Skeletal muscle tissue (tissue), 4 donors: Measurements from ENCODE around the gene NANS. TPM values are rescaled to one million over a fixed set of nuclear protein-coding genes. Genes with fewer than 3 reads are reported as not detected.
"Not testable (repeated sequence)": the region's sequence is repeated elsewhere in the genome, so short reads cannot be mapped to it uniquely, and the experiment has no call there.

ENCODE experiments used
- H3K27ac ChIP-seq: one replicate; pipeline ENCODE4 v1.7.0; 2013; ENCODE audit warnings: mild to moderate bottlenecking, low read depth, low read length, inconsistent platforms
- H3K27me3 ChIP-seq, 3 donors: one replicate each; pipeline ENCODE4 v1.7.0; 2013; ENCODE audit warnings: low read length in 3 of 3; ENCODE audit not compliant: control insufficient read depth in 3 of 3, insufficient read depth in 3 of 3
- H3K36me3 ChIP-seq, 3 donors: one replicate each; pipeline ENCODE4 v1.7.0; 2013; ENCODE audit warnings: low read length in 3 of 3; ENCODE audit not compliant: control insufficient read depth in 3 of 3, insufficient read depth in 3 of 3
- H3K4me1 ChIP-seq, 3 donors: one replicate each; pipeline ENCODE4 v1.7.0; 2013; ENCODE audit warnings: low read length in 3 of 3, mild to moderate bottlenecking in 3 of 3; ENCODE audit not compliant: control insufficient read depth in 3 of 3, insufficient read depth in 3 of 3
- H3K4me3 ChIP-seq, 3 donors: one replicate each; pipeline ENCODE4 v1.7.0; 2013; ENCODE audit warnings: low read length in 3 of 3
- H3K9ac ChIP-seq, 3 donors: one replicate each; pipeline ENCODE4 v1.7.0; 2013; ENCODE audit warnings: low read length in 3 of 3, mild to moderate bottlenecking in 3 of 3, moderate library complexity in 2 of 3, low read depth in 1 of 3
- H3K9me3 ChIP-seq, 3 donors: one replicate each; pipeline ENCODE4 v1.7.0; 2013; ENCODE audit warnings: low read length in 3 of 3; ENCODE audit not compliant: control insufficient read depth in 3 of 3
- total RNA-seq: library from RNA; depleted of rRNA; stranded (reverse); fragments of >200 nt; gene quantifications from one replicate; pipeline ENCODE4 v1.2.3, GENCODE V29; 2014
- donor health status: Osteomylitis.

NANS gene
- total RNA-seq, 1 donor from 2014 or later, result 32.4 TPM

GRCh38 chr9:98070704-98071103 lies 14.2 kb downstream of the NANS start:
- no peaks in the 10 kb centered on the region for H3K9me3 ChIP-seq
- H3K27me3 ChIP-seq, result no peaks in the 10 kb centered on the region
- no peaks in the 10 kb centered on the region for H3K36me3 ChIP-seq
- H3K4me1 ChIP-seq, result peaks cover 6 to 7% (median 6%) of the 10 kb centered on the region in 3 donors
- no peak overlapping the region for H3K4me3 ChIP-seq
- no peak overlapping the region for H3K9ac ChIP-seq
- H3K27ac ChIP-seq, result no peak overlapping the region

GRCh38 chr9:98071737-98072136 lies 15.2 kb downstream of the NANS start:
- no peaks in the 10 kb centered on the region for H3K27me3 ChIP-seq
- H3K4me3 ChIP-seq, result no peak overlapping the region
- peaks cover 6 to 7% (median 6%) of the 10 kb centered on the region in 3 donors for H3K4me1 ChIP-seq
- H3K36me3 ChIP-seq, result no peaks in the 10 kb centered on the region
- H3K9ac ChIP-seq, result no peak overlapping the region
- H3K9me3 ChIP-seq, result no peaks in the 10 kb centered on the region
- H3K27ac ChIP-seq, result no peak overlapping the region

- Histone ChIP-seq H3K36me3 (peaks cover 0 to 8% (median 5%) of the 10 kb centered on the region in 3 donors), H3K4me1 (peaks cover 6 to 7% (median 6%) of the 10 kb centered on the region in 3 donors), H3K4me3 (no peak overlapping the region), H3K27me3 (no peaks in the 10 kb centered on the region), H3K9ac (peak overlapping the region in 1 of 3 donors; percentile 33), H3K9me3 (no peaks in the 10 kb centered on the region), H3K27ac (no peak overlapping the region)
Measured at GRCh38 chr9:98074115-98074990, 17.8 kb downstream of the NANS start.

- no peaks in the 10 kb centered on the region for H3K27me3 ChIP-seq
- H3K4me3 ChIP-seq, result no peak overlapping the region
- peaks cover 6 to 7% (median 6%) of the 10 kb centered on the region in 3 donors for H3K4me1 ChIP-seq
- H3K9me3 ChIP-seq, result no peaks in the 10 kb centered on the region
- peaks cover 0 to 8% (median 8%) of the 10 kb centered on the region in 3 donors for H3K36me3 ChIP-seq
- no peak overlapping the region for H3K9ac ChIP-seq
- no peak overlapping the region for H3K27ac ChIP-seq
Measured at GRCh38 chr9:98075332-98075805, 18.8 kb downstream of the NANS start.

GRCh38 chr9:98076514-98076890 lies 20.0 kb downstream of the NANS start:
- Histone ChIP-seq H3K36me3 (peaks cover 0 to 16% (median 16%) of the 10 kb centered on the region in 3 donors), H3K4me1 (peaks cover 7 to 12% (median 9%) of the 10 kb centered on the region in 3 donors)
- not testable (repeated sequence) for H3K9ac ChIP-seq, H3K27ac ChIP-seq, H3K4me3 ChIP-seq, H3K27me3 ChIP-seq, H3K9me3 ChIP-seq

GRCh38 chr9:98078895-98079294 lies 22.4 kb downstream of the NANS start:
- Histone ChIP-seq H3K27ac (no peak overlapping the region), H3K27me3 (no peaks in the 10 kb centered on the region), H3K36me3 (peaks cover 0 to 24% (median 20%) of the 10 kb centered on the region in 3 donors), H3K9me3 (no peaks in the 10 kb centered on the region), H3K4me1 (peaks cover 7 to 17% (median 12%) of the 10 kb centered on the region in 3 donors), H3K9ac (no peak overlapping the region), H3K4me3 (no peak overlapping the region)

GRCh38 chr9:98080326-98080725 lies 23.8 kb downstream of the NANS start:
- Histone ChIP-seq H3K4me3 (no peak overlapping the region), H3K9ac (no peak overlapping the region), H3K27ac (no peak overlapping the region), H3K27me3 (no peaks in the 10 kb centered on the region), H3K36me3 (peaks cover 5 to 27% (median 20%) of the 10 kb centered on the region in 3 donors), H3K4me1 (peaks cover 1 to 11% (median 5%) of the 10 kb centered on the region in 3 donors), H3K9me3 (no peaks in the 10 kb centered on the region)

- H3K9ac ChIP-seq, result no peak overlapping the region
- no peaks in the 10 kb centered on the region for H3K27me3 ChIP-seq
- peaks cover 5 to 27% (median 20%) of the 10 kb centered on the region in 3 donors for H3K36me3 ChIP-seq
- peak overlapping the region; percentile 0 for H3K27ac ChIP-seq
- H3K4me3 ChIP-seq, result no peak overlapping the region
- peaks cover 0 to 11% (median 5%) of the 10 kb centered on the region in 3 donors for H3K4me1 ChIP-seq
- no peaks in the 10 kb centered on the region for H3K9me3 ChIP-seq
Measured at GRCh38 chr9:98080780-98081179, 24.2 kb downstream of the NANS start.

GRCh38 chr9:98081477-98082219 lies 25.1 kb downstream of the NANS start:
- peak overlapping the region; percentile 0 for H3K27ac ChIP-seq
- peaks cover 5 to 27% (median 20%) of the 10 kb centered on the region in 3 donors for H3K36me3 ChIP-seq
- no peaks in the 10 kb centered on the region for H3K9me3 ChIP-seq
- H3K4me3 ChIP-seq, result no peak overlapping the region
- H3K9ac ChIP-seq, result no peak overlapping the region
- H3K4me1 ChIP-seq, result peaks cover 0 to 11% (median 5%) of the 10 kb centered on the region in 3 donors
- H3K27me3 ChIP-seq, result no peaks in the 10 kb centered on the region
